ENCODE data around the gene DCBLD2.
"Not testable (repeated sequence)": the region's sequence is repeated elsewhere in the genome, so short reads cannot be mapped to it uniquely, and the experiment has no call there.

DCBLD2 gene

DNA sequence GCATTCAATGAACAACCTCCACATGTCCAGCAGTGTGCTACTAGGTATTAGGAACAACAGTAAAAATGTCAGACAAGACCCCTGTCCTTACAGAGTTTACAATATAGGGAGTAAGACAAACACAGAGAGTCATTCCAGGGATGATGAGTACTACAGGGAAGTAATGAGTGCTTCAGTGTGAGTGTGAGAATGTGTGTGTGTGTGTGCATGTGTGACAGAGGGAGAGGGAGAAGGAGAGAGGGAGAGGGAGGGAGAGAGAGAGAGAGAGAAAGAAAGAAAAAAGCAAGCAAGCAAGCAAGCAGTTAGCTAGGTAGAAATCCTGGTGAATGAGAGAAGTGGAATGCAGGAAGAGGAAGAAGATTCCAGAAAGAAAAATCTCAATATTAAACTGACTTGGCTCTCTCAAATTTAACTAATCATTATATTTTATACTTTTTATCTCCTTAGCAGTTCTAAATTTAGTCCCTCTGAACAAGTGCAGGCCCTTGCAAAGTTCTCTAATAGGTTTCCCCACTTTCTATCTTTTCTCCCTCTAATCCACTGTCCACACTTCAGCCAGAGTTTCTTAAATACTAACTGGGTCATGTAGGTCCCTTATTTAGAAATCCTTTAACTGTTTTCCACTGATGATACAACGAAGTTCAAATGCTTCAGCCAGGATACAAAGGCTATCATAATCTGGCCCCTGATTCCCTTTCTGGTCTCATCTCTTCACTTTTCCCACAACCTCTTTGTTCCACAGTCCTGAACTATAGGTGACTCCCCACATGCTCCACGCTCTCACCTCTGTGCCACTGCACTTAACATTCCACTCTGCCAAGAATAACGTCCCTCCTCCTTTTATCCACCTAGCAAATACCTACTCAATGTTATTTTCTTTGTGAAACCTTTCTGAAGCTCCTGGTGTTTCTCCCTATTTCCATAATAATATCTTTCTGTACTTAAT is 10.3 kb downstream of the DCBLD2 start:
- DNase-seq: no peak

DNA sequence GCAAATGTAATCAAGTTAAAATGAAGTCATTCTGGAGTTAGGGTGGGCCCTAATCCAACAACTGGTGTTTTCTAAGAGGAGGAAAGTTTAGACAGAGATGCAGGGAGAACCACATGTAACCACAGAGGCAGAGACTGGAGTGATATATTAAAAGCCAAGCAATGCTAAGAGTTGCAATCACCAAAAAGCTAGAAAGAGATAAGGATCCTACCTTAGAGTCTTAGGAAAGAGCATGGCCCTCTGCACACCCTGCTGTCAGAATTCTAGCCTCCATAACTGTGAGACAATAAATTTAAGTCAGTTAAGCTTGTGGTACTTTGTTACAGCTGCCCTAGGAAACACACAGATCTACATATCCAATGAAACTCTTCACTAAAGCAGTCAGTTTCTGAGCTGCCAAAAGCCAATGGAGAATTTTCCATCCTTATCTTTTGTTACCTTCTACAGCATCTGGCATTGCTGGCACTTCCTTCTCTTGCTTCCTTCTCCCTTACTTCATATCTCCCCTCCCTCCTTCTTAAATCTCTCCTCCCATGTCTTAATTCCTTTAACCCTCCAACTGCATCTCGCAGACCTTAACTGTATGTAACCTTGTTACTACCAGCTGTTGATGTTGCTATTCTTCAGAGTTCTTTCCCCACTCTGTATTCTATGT is 11.2 kb downstream of the DCBLD2 start:
- DNase-seq: no peak

DNA sequence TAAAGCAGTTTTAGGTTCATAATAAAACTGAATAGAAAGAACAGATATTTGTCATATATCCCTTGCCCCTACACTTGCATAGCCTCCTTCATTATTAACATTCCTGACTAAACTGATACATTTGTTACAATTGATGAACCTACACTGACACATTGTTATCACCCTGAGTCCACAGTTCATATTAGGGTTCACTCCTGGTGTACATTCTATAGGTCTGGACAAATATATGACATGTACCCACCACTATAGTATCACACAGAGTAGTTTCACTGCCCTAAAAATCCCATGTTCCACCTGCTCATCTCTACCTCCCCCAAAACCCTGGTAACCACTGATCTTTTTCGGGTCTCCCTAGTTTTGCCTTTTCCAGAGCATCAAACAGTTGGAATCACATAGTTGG is 13.8 kb downstream of the DCBLD2 start:
- no peak for DNase-seq

DNA sequence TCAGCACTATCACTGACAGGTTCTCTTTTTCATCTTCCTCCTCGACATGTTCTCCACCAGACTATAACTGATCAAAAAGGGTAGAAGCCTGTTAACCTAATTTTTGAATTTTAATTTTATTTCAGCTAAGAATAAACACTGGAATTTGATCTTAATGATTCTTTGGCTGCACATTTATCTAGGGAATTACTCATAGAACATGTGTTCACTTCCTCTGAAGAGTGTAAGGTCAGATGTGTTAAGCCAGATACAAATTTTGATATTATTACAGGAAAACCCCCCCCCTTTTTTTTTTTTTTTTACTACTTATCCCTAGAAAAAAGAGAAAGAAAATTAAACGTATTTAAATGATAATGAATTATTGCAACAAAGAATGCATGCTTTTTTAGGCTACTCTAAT is 15.0 kb downstream of the DCBLD2 start:
- no peak for DNase-seq

DNA sequence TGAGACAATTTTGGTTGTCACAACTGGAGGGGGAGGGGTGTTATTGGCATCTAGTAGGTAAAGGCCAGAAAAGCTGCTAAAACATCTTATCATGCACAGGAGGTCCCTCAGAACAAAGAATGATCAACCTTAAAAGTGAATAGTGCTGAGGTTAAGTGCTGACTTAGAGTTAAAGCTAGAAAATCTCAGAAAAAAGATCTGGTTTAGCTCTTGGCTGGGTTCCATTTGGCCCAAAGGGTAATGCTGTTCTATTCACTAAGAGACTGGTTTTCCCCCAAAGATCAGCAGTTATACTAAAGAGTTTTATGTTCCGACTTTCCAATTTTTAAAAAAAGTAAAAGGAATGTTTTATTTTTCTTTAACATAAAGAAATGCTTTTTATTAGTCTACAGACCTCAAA is 15.6 kb downstream of the DCBLD2 start:
- DNase-seq: no peak

DNA sequence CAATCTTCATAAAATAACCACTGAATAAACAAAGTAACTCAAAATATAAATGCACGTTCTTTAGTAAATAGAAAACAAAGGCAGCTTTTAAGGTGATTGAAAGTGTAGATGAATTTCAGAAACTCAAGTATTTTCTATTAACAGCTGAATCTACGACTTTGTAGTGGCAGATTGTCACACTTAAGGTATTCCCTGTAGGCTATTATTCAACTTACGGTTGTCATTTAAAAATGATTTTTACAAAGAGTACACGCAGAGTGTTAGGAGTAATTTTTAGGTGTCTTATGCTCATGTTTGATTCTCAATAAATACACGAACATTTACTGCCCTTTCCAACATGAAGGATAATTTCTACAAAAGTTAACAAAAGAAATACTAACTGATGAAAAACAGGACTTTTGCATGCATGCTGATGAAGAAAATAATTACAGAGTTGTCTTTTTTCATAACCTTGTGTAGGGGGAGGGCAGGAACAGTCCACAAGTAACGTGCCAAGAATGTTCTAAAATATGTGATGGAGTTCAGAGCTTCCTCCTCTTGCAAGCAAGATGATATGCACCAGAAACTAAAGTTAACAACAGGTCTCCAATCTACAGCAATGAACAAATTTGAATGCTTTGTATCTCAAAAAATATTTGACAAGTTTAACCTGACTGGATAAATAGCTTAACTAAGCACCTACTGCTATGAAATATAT is 16.7 kb downstream of the DCBLD2 start:
- no peak for DNase-seq

DNA sequence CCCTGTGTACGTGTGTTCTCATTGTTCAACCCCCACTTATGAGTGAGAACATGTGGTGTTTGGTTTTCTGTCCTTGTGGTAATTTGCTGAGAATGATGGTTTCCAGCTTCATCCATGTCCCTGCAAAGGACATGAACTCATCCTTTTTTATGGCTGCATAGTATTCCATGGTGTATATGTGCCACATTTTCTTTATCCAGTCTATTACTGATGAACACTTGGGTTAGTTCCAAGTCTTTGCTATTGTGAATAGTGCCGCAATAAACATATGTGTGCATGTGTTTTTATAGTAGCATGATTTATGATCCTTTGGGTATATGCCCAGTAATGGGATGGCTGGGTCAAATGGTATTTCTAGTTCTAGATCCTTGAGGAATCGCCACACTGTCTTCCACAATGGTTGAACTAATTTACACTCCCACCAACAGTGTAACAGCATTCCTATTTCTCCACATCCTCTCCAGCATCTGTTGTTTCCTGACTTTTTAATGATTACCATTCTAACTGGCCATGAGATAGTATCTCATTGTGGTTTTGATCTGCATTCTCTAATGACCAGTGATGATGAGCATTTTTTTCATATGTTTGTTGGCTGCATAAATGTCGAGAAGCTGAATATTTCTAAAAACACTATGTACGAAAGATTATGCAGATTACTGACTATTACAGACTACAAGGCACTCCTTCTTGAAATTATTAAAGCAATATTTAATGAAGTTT is 18.7 kb downstream of the DCBLD2 start:
- DNase-seq: not testable (repeated sequence)

DNA sequence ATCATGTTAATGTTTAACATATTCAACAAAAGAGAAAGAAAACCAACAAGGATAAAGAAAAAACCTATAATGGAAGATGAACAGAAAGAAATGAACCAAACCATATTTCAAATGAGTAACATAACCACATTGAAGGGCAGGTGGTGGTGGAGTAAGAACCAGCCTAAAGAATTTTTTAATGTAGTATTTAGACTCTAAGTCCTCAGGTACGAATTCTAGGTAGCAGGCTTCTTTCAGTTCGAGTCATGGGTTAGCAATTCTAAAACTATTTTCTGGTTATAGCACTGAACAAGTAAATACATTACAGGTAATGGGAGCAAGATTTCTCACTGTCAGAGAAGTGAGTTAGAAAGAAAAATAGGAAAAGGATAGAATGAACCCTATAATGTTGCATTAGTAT is 24.4 kb downstream of the DCBLD2 start:
- DNase-seq: no peak

DNA sequence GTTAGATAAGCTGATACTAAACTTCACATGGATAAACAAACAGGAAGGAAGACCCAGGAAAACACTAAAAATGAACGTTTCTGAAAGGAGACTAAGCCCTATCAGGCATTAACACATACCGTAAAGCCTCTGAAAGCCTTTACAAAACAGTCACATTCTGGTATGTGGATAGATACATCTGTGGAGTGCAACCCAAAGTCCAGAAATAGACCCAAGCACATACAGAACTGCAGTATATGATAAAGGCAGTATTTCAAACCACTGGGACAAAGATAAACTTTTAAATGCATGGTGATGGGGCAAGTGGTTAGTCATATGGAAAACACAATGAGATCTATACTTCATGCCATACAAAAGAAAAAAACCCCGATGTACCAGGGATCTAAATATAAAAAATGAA is 26.0 kb downstream of the DCBLD2 start:
- DNase-seq: no peak

DNA sequence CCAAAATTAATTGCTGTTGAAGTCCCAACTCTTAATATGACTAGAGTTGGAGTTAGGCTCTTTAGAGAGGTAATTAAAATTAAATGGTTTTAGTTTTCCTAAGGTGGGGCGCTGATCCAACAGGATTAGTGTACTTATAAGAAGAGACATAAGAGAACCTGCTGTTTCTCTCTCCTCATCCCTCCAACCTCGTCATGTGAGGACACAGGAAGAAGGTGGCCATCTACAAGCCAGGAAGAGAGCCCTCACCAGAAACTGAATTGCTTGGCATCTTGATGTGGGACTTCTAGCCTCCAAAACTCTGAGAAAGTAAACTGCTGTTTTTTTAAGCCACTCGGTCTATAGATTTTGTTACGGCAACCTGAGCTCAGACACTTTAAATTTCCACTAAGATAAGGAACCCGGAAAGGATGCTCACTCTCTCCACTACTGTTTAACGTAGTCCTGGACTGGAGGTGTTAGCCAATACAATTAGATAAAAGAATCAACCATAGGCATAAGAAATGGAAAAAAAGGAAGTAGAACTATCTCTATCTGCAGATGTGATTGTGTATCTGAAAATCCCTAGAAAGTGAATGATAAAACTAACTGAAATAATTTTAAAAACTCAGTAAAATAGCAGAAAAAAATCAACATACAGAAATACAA is 26.8 kb downstream of the DCBLD2 start:
- DNase-seq: no peak

DNA sequence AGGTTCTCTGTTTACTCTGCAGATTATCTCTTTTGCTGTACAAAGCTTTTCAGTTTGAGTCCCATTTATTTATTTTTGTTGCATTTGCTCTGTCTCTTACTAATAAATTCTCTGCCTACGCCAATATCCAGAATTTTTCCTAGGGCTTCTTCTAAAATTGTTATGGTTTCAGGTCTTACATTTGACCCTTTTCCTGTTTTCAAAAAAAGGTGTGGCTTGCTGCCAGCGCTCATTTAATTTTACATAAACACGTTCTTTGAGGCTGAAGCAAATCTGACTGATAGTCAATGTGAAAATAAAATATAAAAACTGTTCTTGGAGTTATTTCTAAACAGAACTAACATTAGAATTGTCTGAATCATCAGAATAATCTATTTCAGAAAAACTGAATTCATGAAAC is 32.1 kb downstream of the DCBLD2 start:
- no peak for DNase-seq

DNA sequence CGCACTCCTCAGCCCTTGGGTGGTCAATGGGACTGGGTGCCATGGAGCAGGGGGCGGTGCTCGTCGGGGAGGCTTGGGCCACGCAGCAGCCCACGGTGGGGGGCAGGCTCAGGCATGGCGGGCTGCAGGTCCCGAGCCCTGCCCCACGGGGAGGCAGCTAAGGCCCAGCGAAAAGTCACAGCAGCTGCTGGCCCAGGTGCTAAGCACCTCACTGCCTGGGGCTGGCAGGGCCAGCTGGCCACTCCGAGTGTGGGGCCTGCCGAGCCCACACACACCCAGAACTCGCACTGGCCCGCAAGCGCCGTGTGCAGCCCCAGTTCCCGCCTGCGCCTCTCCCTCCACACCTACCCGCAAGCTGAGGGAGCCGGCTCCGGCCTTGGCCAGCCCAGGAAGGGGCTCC is 43.5 kb downstream of the DCBLD2 start:
- DNase-seq: not testable (repeated sequence)

DNA sequence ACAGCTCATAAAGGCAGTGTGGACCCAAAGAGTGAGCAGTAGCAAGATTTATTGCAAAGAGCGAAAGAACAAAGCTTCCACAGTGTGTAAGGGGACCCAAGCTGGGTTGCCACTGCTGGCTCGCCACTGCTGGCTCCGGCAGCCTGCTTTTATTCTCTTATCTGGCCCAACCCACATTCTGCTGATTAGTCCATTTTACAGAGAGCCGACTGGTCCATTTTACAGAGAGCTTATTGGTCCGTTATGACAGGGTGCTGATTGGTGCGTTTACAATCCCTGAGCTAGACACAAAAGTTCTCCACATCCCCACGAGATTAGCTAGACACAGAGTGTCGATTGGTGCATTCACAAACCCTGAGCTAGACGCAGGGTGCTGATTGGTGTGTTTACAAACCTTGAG is 44.2 kb downstream of the DCBLD2 start:
- not testable (repeated sequence) for DNase-seq

DNA sequence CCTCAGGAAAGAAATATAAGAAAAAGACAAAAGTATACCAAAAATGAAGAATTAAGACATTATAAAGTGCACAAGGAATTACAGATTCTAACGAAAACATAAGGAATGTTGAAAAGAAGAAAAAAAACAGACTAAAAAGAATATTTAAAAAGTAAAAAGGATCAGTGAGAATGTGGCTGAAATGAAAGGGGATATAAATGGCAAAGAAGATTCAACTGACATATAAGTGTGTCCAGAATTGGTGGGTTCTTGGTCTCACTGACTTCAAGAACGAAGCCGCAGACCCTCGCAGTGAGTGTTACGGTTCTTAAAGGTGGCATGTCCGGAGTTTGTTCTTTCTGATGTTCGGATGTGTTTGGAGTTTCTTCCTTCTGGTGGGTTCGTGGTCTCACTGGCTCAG is 44.8 kb downstream of the DCBLD2 start:
- DNase-seq: no peak

DNA sequence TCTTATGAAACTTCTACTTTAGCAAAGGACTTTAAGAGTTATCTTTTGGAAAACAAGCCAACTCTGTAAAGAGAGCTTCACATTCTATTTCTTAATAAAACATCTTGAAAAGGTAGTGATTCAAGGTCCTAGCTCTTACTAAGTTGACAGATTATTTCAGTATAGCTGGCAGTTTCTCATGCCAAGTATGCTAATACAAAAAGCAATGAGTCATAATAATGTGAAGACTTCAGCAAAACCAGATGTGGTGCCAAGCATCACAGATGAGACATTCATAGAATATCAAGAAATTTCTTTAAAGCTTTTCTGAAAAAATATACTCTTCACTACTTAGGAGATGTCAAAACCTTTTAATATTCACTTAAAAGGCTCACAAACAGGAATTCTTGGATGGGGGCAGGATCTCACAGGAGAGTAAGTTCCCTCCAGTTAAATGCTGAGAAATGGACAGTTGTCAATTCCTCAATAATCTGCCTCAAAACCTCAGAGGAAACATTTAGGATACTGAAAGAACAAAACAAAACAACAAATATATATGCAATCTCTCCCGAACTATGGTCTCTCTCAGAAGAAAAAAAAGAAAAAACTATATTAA is 45.6 kb downstream of the DCBLD2 start:
- no peak for DNase-seq

DNA sequence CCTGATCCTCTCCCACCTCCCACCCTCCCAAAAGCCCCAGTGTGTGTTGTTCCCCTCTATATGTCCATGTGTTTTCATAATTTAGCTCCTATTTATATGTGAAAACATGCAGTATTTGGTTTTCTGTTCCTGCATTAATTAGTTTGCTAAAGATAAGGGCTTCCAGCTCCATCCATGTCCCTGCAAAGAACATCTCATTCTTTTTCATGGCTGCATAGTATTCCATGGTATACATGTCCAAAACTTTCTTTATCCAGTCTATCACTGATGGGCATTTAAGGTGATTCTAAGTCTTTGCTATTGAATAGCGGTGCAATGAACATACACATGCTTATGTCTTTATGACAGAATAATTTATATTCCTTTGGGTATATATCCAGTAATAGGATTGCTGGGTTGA is 53.4 kb downstream of the DCBLD2 start:
- no peak for DNase-seq

DNA sequence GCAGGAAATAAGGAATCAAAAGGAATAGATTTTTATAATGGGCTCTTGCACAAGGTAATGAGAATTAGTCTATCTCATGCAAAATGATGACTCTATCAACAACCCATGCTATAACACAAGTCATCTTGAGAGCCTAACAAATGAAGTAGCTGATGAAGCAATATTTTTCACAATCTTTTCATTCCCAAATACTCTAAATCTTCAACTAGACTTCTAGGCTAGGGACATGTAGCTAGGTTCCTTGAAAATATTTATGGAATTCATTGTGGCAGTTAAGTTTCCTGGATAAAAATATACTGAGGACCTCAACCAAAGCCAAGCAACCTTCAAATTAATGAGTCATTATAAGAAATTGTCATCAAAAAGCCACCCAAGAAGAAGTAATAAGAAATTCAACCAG is 55.4 kb downstream of the DCBLD2 start:
- no peak for DNase-seq

DNA sequence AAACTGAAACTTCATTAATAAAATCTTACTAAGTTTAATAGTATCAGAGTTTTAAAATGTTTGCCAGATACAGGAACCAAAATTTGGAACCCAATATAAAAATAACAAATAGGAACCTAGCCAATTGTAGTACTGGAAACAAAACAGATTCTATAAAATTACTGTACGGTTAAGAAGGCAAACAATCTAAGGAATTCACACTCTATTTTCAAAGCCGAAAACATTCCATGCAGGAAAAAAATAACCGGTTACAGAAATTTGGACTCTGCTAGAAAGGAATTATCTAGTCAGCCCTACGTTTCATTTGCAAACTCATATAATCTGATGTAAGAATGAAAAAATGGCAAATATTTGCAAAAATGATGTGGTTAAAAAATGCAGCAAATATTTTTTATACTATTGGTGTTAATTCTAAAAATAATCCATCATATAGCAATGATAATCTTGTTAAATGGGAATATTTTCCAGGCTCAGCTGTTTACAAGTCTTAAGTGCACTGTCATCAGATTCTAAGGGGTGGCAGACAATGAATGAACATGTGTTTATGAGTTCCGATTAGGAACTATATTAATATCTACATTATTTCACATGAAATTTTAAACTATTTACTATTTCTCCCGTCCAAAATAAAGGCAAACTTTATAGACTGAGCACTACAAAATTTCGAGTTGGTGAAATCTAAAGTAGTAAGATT is 58.1 kb downstream of the DCBLD2 start:
- no peak for DNase-seq

DNA sequence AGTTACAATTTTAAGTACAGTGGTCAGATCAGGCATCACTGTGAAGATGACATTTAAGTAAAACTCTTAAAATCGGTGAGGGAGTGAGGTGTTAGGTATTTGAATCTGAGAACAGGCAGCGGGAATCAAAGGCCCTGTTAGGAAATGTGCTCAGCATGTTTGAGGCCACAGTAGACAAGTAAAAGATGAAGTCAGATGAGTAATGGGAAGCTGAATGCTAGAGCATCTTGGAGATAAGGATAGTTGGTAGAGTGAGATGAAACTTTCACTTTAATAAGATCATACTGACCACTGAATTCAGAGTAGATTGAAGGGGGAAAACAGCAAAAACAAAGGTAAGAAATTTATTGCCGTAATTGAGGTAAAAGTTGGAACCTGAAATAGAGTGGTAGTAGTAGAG is 61.6 kb downstream of the DCBLD2 start:
- no peak for DNase-seq

DNA sequence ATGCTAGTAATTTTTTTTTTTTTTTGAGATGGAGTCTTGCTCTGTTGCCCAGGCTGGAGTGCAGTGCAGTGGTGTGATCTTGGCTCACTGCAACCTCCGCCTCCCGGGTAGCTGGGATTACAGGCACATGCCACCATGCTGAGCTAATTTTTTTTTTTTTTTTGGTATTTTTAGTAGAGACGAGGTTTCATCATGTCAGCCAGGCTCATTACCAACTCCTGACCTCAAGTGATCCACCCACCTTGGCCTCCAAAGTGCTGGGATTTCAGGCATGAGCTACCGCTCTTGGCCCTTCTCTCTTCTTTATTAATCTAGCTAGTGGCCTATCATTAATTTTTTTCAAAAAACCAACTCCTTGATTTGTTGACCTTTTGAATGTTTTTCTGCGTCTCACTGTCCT is 70.4 kb downstream of the DCBLD2 start:
- not testable (repeated sequence) for DNase-seq

DNA sequence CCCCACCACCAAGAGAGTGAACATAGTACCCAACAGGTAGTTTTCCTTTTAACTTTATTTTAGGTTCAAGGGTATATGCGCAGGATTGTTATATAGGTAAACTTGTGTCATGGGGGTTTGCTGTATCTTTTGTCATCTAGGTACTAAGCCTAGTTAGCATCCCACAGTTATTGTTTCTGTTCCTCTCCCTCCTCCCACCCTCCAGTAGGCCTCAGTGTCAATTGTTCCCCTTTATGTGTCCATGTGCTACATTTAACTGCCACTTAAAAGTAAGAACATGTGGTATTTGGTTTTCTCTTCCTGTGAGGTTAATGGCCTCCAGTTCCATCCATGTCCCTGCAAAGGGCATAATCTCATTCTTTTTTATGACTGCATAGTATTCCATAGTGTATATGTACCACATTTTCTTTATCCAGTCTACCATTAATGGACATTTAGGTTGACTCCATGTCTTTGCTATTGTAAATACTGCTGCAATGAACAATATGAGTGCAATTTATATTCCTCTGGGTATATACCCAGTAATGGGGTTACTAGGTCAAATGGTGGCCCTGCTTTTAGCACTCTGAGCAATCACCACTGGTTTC is 72.2 kb downstream of the DCBLD2 start:
- no peak for DNase-seq
